Renal cortex interstitium (tissue), 11 donors: Measurements from ENCODE around the gene RPLP1. TPM values are rescaled to one million over a fixed set of nuclear protein-coding genes. Genes with fewer than 3 reads are reported as not detected.
"Not testable (repeated sequence)": the region's sequence is repeated elsewhere in the genome, so short reads cannot be mapped to it uniquely, and the experiment has no call there.

Experiments
- DNase-seq, 11 donors: peaks; one replicate each; pipeline ENCODE4 v3.0.0-alpha.2; 2013; ENCODE audit warnings: low read depth in 9 of 11, low spot score in 4 of 11; ENCODE audit errors: extremely low read depth in 1 of 11
- polyA plus RNA-seq, 3 donors: library from polyadenylated mRNA; unstranded; fragments of 120-200 nt; gene quantifications; one replicate each; pipeline ENCODE4 v1.2.1, GENCODE V29; 2013; ENCODE audit not compliant: insufficient read length in 3 of 3

The RPLP1 gene
- polyA plus RNA-seq, 3 donors = 1,224 to 1,896 (median 1,665) TPM

- DNase-seq = no peak
Measured at GRCh38 chr15:69421498-69421897, 31.1 kb upstream of the RPLP1 start.

- no peak for DNase-seq
Measured at GRCh38 chr15:69422336-69422895, 30.2 kb upstream of the RPLP1 start.

- DNase-seq = no peak
Measured at GRCh38 chr15:69424001-69424400, 28.6 kb upstream of the RPLP1 start.

- DNase-seq = no peak
Measured at GRCh38 chr15:69424748-69425413, 27.7 kb upstream of the RPLP1 start.

- no peak for DNase-seq
Measured at GRCh38 chr15:69433831-69434230, 18.8 kb upstream of the RPLP1 start.

GRCh38 chr15:69434238-69434637 is 18.4 kb upstream of the RPLP1 start:
- no peak for DNase-seq

- no peak for DNase-seq
Measured at GRCh38 chr15:69434679-69435078, 17.9 kb upstream of the RPLP1 start.

- DNase-seq = no peak
Measured at GRCh38 chr15:69435985-69436384, 16.6 kb upstream of the RPLP1 start.

GRCh38 chr15:69436951-69437350 is 15.7 kb upstream of the RPLP1 start:
- DNase-seq = no peak

- no peak for DNase-seq
Measured at GRCh38 chr15:69439623-69440022, 13.0 kb upstream of the RPLP1 start.

GRCh38 chr15:69443032-69443611 is 9.5 kb upstream of the RPLP1 start:
- DNase-seq = no peak

GRCh38 chr15:69444686-69445085 is 7.9 kb upstream of the RPLP1 start:
- no peak for DNase-seq

- no peak for DNase-seq
Measured at GRCh38 chr15:69446953-69447352, 5.7 kb upstream of the RPLP1 start.

GRCh38 chr15:69450221-69450620 is 2.4 kb upstream of the RPLP1 start:
- DNase-seq = not testable (repeated sequence)

GRCh38 chr15:69450968-69451695 is 1.5 kb upstream of the RPLP1 start:
- DNase-seq = no peak

- peak in 1 of 11 donors; percentile 33 for DNase-seq
Measured at GRCh38 chr15:69451951-69452691, 497 bp upstream of the RPLP1 start.

- no peak for DNase-seq
Measured at GRCh38 chr15:69454953-69455352, 2.3 kb downstream of the RPLP1 start.

GRCh38 chr15:69456208-69457166 is 3.9 kb downstream of the RPLP1 start:
- DNase-seq = no peak
